LNCaP clone FGC (cell line): ENCODE data around the gene DCBLD1.

ENCODE experiments used
- DNase-seq: peaks from one replicate; pipeline ENCODE4 v3.0.0-alpha.2; 2011; ENCODE audit warnings: low read depth
- H3K4me3 ChIP-seq: 2 replicates; pipeline ENCODE4 v1.5.1; 2011; ENCODE audit warnings: mild to moderate bottlenecking, low read depth, low read length, control low read depth
- CTCF ChIP-seq: IDR thresholded peaks from 2 replicates; pipeline ENCODE4 v1.5.1; 2012; ENCODE audit warnings: mild to moderate bottlenecking; ENCODE audit not compliant: control insufficient read depth, insufficient read depth; ENCODE audit errors: extremely low read depth

Gene DCBLD1

DNA sequence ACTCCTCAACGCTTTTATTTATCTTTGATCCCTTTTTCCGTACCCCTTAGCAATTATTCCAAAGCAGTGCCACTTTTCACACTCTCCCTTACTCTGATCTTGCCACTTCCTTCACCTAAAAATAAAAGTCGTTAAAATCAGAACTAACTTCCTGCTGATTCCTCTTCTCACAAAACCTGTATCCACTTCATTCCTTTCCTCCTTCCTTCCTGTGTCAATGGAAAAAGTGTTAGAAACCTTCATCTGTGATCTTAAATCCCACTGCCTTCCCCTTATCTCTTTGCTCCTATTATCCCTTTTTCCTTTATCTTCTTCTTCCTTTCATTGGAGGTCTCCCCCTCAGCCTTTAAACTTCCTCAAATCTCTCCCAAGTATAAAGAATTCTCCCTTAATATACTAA is 70.7 kb downstream of the DCBLD1 start:
- H3K4me3 ChIP-seq: no peak overlapping the region
- no peak for TF ChIP-seq CTCF
- no peak for DNase-seq

DNA sequence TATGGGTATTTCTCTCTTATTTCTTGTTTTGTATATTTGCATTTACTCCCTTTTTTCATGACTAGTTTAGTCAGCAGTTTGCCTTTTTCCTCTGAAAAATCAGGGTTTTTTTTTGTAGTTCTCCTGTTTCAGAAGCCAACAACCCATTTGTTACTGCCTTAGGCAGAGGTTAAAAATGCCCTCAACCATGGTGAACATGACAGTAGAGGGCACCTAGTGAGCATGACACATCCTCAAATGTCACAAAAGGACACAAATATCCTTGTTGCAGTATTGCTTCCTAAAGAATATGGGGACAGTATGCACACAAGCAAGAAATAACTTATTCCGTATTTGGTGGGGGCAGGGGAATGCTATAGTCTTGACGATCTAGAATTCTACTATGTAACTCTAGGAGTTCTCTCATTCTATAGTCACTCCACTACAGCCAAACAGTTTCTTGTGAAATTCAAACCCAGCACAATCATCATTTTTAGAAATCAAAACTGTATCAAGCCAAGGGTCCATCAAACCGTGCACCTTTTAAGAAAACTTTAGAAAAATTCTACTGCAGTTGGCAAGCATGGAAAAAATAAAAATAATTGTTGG is 72.9 kb downstream of the DCBLD1 start:
- no peak for TF ChIP-seq CTCF
- no peak for DNase-seq
- no peak overlapping the region for H3K4me3 ChIP-seq

- peak; percentile 2 for DNase-seq
- TF ChIP-seq CTCF: peak; percentile 52
- H3K4me3 ChIP-seq: no peak overlapping the region
Measured at GRCh38 chr6:117555882-117556498, 73.5 kb downstream of the DCBLD1 start.

- no peak for DNase-seq
- no peak for TF ChIP-seq CTCF
Measured at GRCh38 chr6:117557951-117558350, 75.5 kb downstream of the DCBLD1 start.

DNA sequence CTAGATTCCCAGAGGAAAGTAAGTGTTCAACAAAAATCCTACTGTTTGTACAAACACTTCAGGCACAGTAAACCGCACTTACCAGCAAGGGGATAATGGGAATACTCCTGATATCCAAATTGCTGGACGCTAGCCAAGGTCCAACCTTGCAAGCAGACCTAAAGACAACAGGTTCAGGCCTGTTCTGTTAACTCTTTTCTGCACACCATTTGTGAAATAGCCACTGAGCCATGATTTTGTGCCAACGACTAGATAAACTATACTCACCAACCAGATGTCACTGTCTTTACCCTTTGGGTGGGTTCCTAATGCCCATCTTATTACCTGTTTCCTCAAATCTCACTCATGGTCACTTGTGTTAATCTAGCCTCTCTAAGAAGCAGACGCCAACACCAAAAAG is 76.3 kb downstream of the DCBLD1 start:
- DNase-seq: no peak
- H3K4me3 ChIP-seq: no peak overlapping the region
- TF ChIP-seq CTCF: no peak

More at GRCh38 chr6:117557951-117558350, 75.5 kb downstream of the DCBLD1 start:
- no peak overlapping the region for H3K4me3 ChIP-seq

GRCh38 chr6:117559299-117559698 is 76.8 kb downstream of the DCBLD1 start:
- TF ChIP-seq CTCF: no peak
- no peak for DNase-seq
- no peak overlapping the region for H3K4me3 ChIP-seq

DNA sequence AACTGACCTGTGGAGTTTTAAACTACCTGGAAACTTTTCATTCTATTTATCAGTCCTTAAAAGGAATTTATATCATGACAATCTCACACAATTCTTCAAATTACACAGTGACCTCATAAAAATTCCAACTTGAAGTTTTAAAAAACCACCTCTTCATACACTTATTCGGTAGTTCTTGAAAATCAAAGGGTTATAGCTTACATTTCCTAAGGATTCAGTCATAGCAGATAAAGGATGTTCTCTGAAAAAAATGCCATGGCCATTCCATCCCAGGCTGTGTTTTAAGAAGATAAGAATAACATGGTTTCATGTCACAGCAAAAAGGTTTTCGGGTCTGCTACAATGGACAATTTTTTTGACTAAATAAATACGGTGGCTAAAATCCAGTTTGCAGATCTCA is 78.7 kb downstream of the DCBLD1 start:
- DNase-seq: no peak
- H3K4me3 ChIP-seq: no peak overlapping the region
- no peak for TF ChIP-seq CTCF
